Mucosa of descending colon (tissue), 3 donors: Measurements from ENCODE around the gene EIF4G3. TPM values are rescaled to one million over a fixed set of nuclear protein-coding genes. Genes with fewer than 3 reads are reported as not detected.

ENCODE experiments used
- ATAC-seq: fragments of 200-7000 bp; cut with Tn5 transposase; one replicate; pipeline ENCODE4 v1.9.1; 2020; ENCODE audit warnings: mild to moderate bottlenecking, moderate library complexity
- DNase-seq, 3 donors: peaks; one replicate each; pipeline ENCODE4 v3.0.0-alpha.2; 2020
- H3K36me3 ChIP-seq: fragments of 200-600 bp; one replicate; pipeline ENCODE4 v1.8.0; 2021; ENCODE audit warnings: low read depth, mild to moderate bottlenecking
- H3K4me1 ChIP-seq: fragments of 200-600 bp; one replicate; pipeline ENCODE4 v1.8.0; 2021; ENCODE audit warnings: low read depth, mild to moderate bottlenecking
- H3K4me3 ChIP-seq: fragments of 200-600 bp; one replicate; pipeline ENCODE4 v1.8.0; 2021; ENCODE audit warnings: mild to moderate bottlenecking
- H3K9me3 ChIP-seq: fragments of 200-600 bp; one replicate; pipeline ENCODE4 v1.8.0; 2021; ENCODE audit warnings: mild to moderate bottlenecking
- CTCF ChIP-seq: fragments of 200-600 bp; IDR thresholded peaks from one replicate; pipeline ENCODE4 v1.8.0; 2022; ENCODE audit warnings: antibody characterized with exemption, mild to moderate bottlenecking
- intact Hi-C, 2 donors: fragments of 100-400 bp; cut with DNase I in 1 of 2; cut with micrococcal nuclease in 1 of 2; formaldehyde crosslinking; loops; one replicate each; pipeline versions ENCODE4 v1.11.0 to v1.11.1; 2022; cut with DNase I, micrococcal nuclease
- total RNA-seq, 3 donors: library from RNA; stranded (reverse); fragmentation: NEBNext Ultra II Directional in 2 of 3; extraction: Animal tissue kit (Norgen Biotek cat#: 25700) in 2 of 3; gene quantifications; one replicate each; pipeline versions ENCODE4 v1.2.1 to v1.2.4, GENCODE V29; 2021 to 2023
- donor health status: DM: no; HTN: no; CAD: no; lungs with moderate emphysema.
- donor health status: DM: no; HTN: no; CAD: no.
- donor health status: DM: no; HTN: yes; CAD: no.

EIF4G3 gene
- total RNA-seq, 3 donors from 2014 or later, result 59.5 to 106 (median 90.8) TPM

- no peaks in the 10 kb centered on the region for H3K9me3 ChIP-seq
- intact Hi-C loops, result no loop called here
- H3K4me1 ChIP-seq, result no peaks in the 10 kb centered on the region
- no peak overlapping the region for H3K4me3 ChIP-seq
- no peak for TF ChIP-seq CTCF
- no peaks in the 10 kb centered on the region for H3K36me3 ChIP-seq
- DNase-seq (no peak), ATAC-seq (no peak)
Measured at GRCh38 chr1:20950679-20951078, 226.0 kb downstream of the EIF4G3 start.

- intact Hi-C loops, result no loop called here
- Histone ChIP-seq H3K4me1 (no peaks in the 10 kb centered on the region), H3K36me3 (no peaks in the 10 kb centered on the region), H3K4me3 (no peak overlapping the region), H3K9me3 (no peaks in the 10 kb centered on the region)
- ATAC-seq (no peak), DNase-seq (no peak)
- no peak for TF ChIP-seq CTCF
Measured at GRCh38 chr1:20949871-20950590, 226.7 kb downstream of the EIF4G3 start.

GRCh38 chr1:20948101-20948500 lies 228.6 kb downstream of the EIF4G3 start:
- no peaks in the 10 kb centered on the region for H3K36me3 ChIP-seq
- TF ChIP-seq CTCF, result no peak
- H3K9me3 ChIP-seq, result no peaks in the 10 kb centered on the region
- H3K4me3 ChIP-seq, result no peak overlapping the region
- DNase-seq (no peak), ATAC-seq (no peak)
- intact Hi-C loops, result no loop called here
- H3K4me1 ChIP-seq, result no peaks in the 10 kb centered on the region

DNA sequence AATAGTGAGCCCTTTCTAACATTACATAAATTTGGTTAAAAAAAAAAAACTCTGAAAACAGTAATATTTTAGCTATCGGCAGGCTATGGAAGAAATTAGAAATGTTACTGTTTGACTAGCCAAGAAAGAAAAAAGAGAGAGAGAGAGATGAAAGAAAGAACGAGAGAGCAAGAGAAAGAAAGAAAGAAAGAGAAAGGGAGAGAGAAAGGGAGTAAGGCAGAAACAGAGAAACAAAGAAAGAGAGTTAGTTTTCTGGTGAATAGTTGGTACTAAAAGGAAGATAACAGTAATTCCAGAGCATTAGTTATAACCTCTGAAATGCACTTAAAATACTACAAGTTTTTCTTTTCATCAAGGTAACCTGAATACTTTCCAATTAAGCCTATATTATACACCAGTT lies 229.3 kb downstream of the EIF4G3 start:
- Histone ChIP-seq H3K9me3 (no peaks in the 10 kb centered on the region), H3K4me1 (no peaks in the 10 kb centered on the region), H3K4me3 (no peak overlapping the region), H3K36me3 (no peaks in the 10 kb centered on the region)
- ATAC-seq (no peak), DNase-seq (no peak)
- no peak for TF ChIP-seq CTCF
- intact Hi-C loops, result no loop called here

GRCh38 chr1:20936621-20937020 lies 240.1 kb downstream of the EIF4G3 start:
- Histone ChIP-seq H3K4me3 (no peak overlapping the region), H3K4me1 (no peaks in the 10 kb centered on the region), H3K9me3 (no peaks in the 10 kb centered on the region), H3K36me3 (no peaks in the 10 kb centered on the region)
- intact Hi-C loops, result no loop called here
- ATAC-seq (no peak), DNase-seq (no peak)
- no peak for TF ChIP-seq CTCF

- intact Hi-C loops, result no loop called here
- ATAC-seq, result no peak
- no peaks in the 10 kb centered on the region for H3K4me1 ChIP-seq
- H3K36me3 ChIP-seq, result no peaks in the 10 kb centered on the region
- no peak for TF ChIP-seq CTCF
- no peak for DNase-seq
- no peak overlapping the region for H3K4me3 ChIP-seq
- H3K9me3 ChIP-seq, result no peaks in the 10 kb centered on the region
Measured at GRCh38 chr1:20936216-20936615, 240.5 kb downstream of the EIF4G3 start.
